BJ (cell line): ENCODE measurements around the gene SLCO3A1. TPM values are rescaled to one million over a fixed set of nuclear protein-coding genes. Genes with fewer than 3 reads are reported as not detected.

Experiments
- CTCF ChIA-PET: fragments of 350-600 bp; formaldehyde crosslinking; extraction: SDS; loops from one replicate; lab custom pipeline; 2021; ENCODE audit warnings: antibody characterized with exemption, inconsistent platforms; lab: Yijun Ruan, JAX
- POLR2A ChIA-PET: fragments of 300-600 bp; sonication (Branson Sonifier 250); formaldehyde crosslinking; extraction: SDS; loops from one replicate; lab custom pipeline; 2021; ENCODE audit warnings: antibody characterized with exemption; lab: Charles Lee
- DNase-seq: peaks from one replicate; pipeline ENCODE4 v3.0.0-alpha.2; 2011; ENCODE audit warnings: low read depth
- H3K27me3 ChIP-seq: 2 replicates; pipeline ENCODE4 v1.6.0; 2011; ENCODE audit warnings: low read length; ENCODE audit not compliant: control insufficient read depth, insufficient read depth
- H3K36me3 ChIP-seq: 2 replicates; pipeline ENCODE4 v1.5.1; 2011; ENCODE audit warnings: low read length; ENCODE audit not compliant: control insufficient read depth, insufficient read depth
- H3K4me3 ChIP-seq: 2 replicates; pipeline ENCODE4 v1.5.1; 2011; ENCODE audit warnings: low read depth, mild to moderate bottlenecking, control low read depth, low read length
- polyA plus RNA-seq: library from polyadenylated mRNA; depleted of rRNA; stranded (reverse); fragments of >200 nt; gene quantifications from 2 replicates; pipeline ENCODE4 v1.2.3, GENCODE V29; 2011
- TF ChIP-seq, protein P1 (sequence below): IDR thresholded peaks from 2 replicates; pipeline ENCODE4 v1.5.1; 2011; ENCODE audit warnings: low read depth, mild to moderate bottlenecking, control low read depth, inconsistent platforms, low read length, moderate library complexity; ENCODE audit not compliant: insufficient read depth

The SLCO3A1 gene
- polyA plus RNA-seq, 1 experiment: 7.8 TPM

- ChIA-PET CTCF (no interaction called here), POLR2A (no interaction called here)
- Histone ChIP-seq H3K4me3 (no peak overlapping the region), H3K27me3 (no peaks in the 10 kb centered on the region), H3K36me3 (no peaks in the 10 kb centered on the region; the same call in 1 of the 2 replicates)
- no peak for DNase-seq
- TF ChIP-seq, protein P1, sequence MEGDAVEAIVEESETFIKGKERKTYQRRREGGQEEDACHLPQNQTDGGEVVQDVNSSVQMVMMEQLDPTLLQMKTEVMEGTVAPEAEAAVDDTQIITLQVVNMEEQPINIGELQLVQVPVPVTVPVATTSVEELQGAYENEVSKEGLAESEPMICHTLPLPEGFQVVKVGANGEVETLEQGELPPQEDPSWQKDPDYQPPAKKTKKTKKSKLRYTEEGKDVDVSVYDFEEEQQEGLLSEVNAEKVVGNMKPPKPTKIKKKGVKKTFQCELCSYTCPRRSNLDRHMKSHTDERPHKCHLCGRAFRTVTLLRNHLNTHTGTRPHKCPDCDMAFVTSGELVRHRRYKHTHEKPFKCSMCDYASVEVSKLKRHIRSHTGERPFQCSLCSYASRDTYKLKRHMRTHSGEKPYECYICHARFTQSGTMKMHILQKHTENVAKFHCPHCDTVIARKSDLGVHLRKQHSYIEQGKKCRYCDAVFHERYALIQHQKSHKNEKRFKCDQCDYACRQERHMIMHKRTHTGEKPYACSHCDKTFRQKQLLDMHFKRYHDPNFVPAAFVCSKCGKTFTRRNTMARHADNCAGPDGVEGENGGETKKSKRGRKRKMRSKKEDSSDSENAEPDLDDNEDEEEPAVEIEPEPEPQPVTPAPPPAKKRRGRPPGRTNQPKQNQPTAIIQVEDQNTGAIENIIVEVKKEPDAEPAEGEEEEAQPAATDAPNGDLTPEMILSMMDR: no peak
Measured at GRCh38 chr15:92123962-92124656, 270.6 kb downstream of the SLCO3A1 start.

- TF ChIP-seq, protein P1: no peak
- no peak overlapping the region for H3K4me3 ChIP-seq
- no peaks in the 10 kb centered on the region for H3K27me3 ChIP-seq
- ChIA-PET POLR2A (no interaction called here), CTCF (no interaction called here)
- no peak for DNase-seq
- no peaks in the 10 kb centered on the region; the same call in 1 of the 2 replicates for H3K36me3 ChIP-seq
Measured at GRCh38 chr15:92124657-92125010, 271.1 kb downstream of the SLCO3A1 start.

GRCh38 chr15:92128788-92129187 lies 275.3 kb downstream of the SLCO3A1 start:
- ChIA-PET POLR2A (no interaction called here), CTCF (no interaction called here)
- no peaks in the 10 kb centered on the region; the same call in 1 of the 2 replicates for H3K36me3 ChIP-seq
- H3K27me3 ChIP-seq: no peaks in the 10 kb centered on the region
- TF ChIP-seq, protein P1: no peak
- H3K4me3 ChIP-seq: no peak overlapping the region
- no peak for DNase-seq

GRCh38 chr15:92130244-92130643 lies 276.7 kb downstream of the SLCO3A1 start:
- H3K36me3 ChIP-seq: no peaks in the 10 kb centered on the region; the same call in 1 of the 2 replicates
- CTCF ChIA-PET: no interaction called here
- TF ChIP-seq, protein P1: no peak
- DNase-seq: no peak
- H3K27me3 ChIP-seq: no peaks in the 10 kb centered on the region
- H3K4me3 ChIP-seq: no peak overlapping the region
- POLR2A ChIA-PET: no interaction called here

GRCh38 chr15:92130906-92131305 lies 277.4 kb downstream of the SLCO3A1 start:
- no peak for DNase-seq
- CTCF ChIA-PET: no interaction called here
- Histone ChIP-seq H3K27me3 (no peaks in the 10 kb centered on the region), H3K4me3 (no peak overlapping the region), H3K36me3 (no peaks in the 10 kb centered on the region; the same call in 1 of the 2 replicates)
- TF ChIP-seq, protein P1: no peak
- POLR2A ChIA-PET: no interaction called here
